GOT3 (cell line): Measurements from ENCODE around the gene PNPLA7.
"Not testable (repeated sequence)": the region's sequence is repeated elsewhere in the genome, so short reads cannot be mapped to it uniquely, and the experiment has no call there.

Experiments used
- DNase-seq: peaks from one replicate; lab custom pipeline; 2025; ENCODE audit warnings: mixed read lengths; lab: John Stamatoyannopoulos, UW

The PNPLA7 gene

GRCh38 chr9:137513801-137514570 lies 36.2 kb downstream of the PNPLA7 start:
- not testable (repeated sequence) for DNase-seq

DNA sequence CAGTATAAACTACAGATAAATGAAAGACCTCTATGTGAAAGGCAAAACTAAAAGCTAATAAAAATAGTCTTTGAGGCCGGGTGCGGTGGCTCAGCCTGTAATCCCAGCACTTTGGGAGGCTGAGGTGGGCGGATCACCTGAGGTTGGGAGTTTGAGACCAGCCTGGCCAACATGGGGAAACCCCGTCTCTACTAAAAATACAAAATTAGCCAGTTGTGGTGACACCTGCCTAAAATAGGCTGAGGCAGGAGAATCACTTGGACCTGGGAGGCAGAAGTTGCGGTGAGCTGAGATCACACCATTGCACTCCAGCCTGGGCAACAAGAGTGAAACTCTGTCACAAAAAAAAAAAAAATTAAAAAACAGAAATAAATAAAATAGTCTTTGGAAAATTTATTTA lies 37.1 kb downstream of the PNPLA7 start:
- DNase-seq = not testable (repeated sequence)

- no peak for DNase-seq
These were observed 38.3 kb downstream of the PNPLA7 start for GRCh38 chr9:137511758-137512463.

DNA sequence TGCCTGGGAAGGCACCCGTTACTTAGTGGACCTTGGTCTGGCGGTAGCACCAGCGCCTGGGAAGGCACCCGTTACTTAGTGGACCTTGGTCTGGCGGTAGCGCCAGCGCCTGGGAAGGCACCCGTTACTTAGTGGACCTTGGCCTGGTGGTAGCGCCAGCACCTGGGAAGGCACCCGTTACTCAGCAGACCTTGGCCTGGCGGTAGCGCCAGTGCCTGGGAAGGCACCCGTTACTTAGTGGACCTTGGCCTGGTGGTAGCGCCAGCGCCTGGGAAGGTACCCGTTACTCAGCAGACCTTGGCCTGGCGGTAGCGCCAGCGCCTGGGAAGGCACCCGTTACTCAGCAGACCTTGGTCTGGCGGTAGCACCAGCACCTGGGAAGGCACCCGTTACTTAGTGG lies 39.1 kb downstream of the PNPLA7 start:
- not testable (repeated sequence) for DNase-seq

GRCh38 chr9:137509198-137509597 lies 41.0 kb downstream of the PNPLA7 start:
- no peak for DNase-seq

DNA sequence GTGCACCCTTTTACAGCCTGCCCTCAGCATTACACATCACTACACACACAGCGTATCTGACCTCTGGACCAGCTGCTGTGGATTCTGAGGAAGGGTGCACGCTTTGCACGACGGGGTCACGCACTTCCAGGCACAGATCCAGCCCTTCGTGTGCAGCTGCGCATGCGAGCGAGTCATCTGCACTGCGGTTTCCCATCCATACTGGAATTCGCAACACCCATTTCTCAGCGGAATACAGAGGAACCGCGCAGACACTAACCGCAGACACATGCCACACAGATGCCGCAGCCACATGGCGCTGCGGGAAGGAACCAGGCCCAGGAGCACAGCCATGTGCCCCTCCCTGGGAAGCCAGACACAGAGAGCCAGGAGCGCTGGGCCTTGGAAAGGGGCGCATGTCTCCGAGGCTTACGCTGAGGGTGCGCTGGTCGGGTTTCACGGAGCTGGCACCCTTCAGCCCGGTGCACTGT lies 43.5 kb downstream of the PNPLA7 start:
- DNase-seq = no peak

- DNase-seq = no peak
These were observed 43.9 kb downstream of the PNPLA7 start for GRCh38 chr9:137506274-137506673.

GRCh38 chr9:137505421-137506140 lies 44.6 kb downstream of the PNPLA7 start:
- DNase-seq = no peak

GRCh38 chr9:137504432-137504777 lies 45.8 kb downstream of the PNPLA7 start:
- no peak for DNase-seq

DNA sequence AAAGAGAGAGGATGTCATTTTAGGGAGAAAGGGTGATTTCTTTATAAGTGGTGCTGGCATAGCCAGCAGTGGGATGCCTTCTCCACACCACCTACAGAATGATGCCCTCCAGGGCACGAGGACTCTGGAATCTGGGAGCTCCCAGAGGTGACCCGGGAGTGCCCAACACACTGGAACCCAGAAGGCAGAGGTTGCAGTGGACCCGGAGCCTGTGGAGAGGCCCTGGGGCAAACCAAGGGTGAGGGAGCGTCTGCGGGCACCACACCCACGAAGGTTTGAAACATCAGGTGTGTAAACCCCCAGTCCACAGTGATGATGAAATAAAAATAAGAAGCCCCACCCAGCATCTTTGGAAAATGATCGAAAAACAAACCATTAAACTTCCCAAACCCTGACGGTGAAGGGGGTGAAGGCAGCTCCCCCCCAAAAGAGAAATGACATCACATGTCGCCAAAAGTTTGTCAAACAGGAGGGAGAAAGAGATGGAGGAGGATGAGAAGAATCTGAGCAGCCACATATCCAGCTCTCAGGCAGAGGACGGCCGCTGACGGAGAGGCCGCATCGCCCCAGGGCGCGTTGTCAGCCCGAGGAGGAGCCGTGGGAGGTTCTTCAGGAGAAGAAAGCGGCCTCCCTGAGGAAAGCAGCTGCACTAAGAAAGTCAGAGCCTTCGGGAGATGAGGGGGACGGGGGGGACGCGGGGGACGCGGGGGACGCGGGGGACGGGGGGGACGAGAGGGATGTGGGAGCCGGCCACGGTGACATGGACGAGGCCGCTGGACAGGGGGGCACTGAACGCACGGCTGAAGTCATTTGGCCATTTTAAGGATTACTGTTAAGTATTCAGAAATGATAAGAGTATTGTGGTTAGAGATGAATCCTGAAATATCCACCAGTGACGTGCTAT lies 47.9 kb downstream of the PNPLA7 start:
- no peak for DNase-seq

- no peak for DNase-seq
These were observed 48.7 kb downstream of the PNPLA7 start for GRCh38 chr9:137501457-137501856.

GRCh38 chr9:137500666-137501397 lies 49.4 kb downstream of the PNPLA7 start:
- DNase-seq = no peak

- no peak for DNase-seq
These were observed 50.1 kb downstream of the PNPLA7 start for GRCh38 chr9:137499858-137500661.

- DNase-seq = no peak
These were observed 50.8 kb downstream of the PNPLA7 start for GRCh38 chr9:137499416-137499815.

- DNase-seq = no peak
These were observed 51.5 kb downstream of the PNPLA7 start for GRCh38 chr9:137498720-137499150.

DNA sequence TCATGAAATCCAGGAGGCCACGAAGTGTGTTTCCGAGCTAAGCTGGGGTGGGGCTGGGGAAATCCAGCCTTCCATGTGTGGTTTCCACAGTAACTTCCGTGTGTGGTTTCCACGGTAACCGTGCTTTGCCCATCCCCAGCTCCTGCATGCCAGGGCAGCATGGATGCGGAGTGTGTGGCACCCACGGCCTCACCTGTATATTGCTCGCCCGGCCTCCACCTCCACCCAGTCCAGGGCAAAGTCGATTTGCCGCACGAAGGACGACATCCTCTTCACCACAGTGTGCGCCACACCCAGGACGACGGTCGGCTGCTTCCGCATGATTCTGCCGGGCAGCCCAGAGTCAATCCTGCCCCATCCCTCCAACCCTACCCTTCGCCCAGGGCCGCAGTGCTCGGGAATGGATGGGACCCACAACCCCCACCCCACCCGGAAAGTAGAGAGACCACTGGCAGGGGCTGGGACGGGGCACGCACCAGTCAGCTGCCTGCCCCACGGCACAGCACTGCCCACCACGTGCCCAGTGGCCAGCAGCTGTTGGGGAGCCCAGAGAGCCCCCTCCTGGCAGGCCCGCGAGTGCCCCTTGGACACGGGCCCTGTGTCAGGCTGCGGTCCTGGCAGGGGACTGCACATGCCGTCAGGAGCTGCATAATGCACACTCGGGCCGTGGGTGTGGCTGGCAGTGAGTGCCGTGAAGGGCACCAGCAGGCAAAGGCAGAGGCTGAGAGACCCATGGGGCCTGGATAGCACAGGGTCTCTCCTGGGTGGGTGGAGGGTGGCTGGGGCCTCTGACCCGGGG lies 52.1 kb downstream of the PNPLA7 start:
- DNase-seq = no peak

- DNase-seq = no peak
These were observed 53.4 kb downstream of the PNPLA7 start for GRCh38 chr9:137496601-137497375.

DNA sequence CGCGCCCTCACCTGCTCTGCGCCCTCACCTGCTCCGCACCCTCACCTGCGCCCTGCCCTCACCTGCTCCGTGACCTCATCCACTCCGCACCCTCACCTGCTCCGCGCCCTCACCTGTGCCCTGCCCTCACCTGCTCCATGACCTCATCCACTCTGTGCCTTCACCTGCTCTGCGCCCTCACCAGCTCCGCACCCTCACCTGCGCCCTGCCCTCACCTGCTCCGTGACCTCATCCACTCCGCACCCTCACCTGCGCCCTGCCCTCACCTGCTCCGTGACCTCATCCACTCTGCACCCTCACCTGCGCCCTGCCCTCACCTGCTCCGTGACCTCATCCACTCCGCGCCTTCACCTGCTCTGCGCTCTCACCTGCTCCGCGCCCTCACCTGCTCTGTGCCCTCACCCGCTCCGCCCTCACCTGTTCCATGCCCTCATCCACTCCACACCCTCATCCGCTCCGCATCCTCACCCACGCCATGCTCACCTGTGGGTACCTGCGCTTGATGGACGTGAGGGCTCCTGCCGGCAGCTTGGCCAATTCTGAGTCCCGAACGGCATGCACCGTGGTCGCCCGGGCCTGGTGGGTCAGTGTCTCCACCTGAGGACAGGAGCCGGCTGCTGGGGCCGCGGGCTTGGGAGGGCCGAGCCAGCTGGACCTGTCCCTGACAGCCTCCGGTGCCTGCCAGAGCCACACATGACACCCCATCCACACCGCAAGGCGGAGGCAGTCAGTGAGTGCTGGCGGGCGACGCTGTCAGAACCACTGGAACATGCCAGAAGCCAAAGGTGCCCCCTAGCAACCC lies 55.5 kb downstream of the PNPLA7 start:
- DNase-seq = no peak
